Loucy (cell line): ENCODE measurements around the gene PHF11.

Source experiments
- H2AFZ ChIP-seq: fragments of 200-600 bp; sonication (generic); 2 replicates; pipeline ENCODE4 v1.6.0; 2016; ENCODE audit warnings: antibody characterized with exemption, mild to moderate bottlenecking, low read length, moderate library complexity
- H3F3A ChIP-seq: fragments of 200-600 bp; 2 replicates; pipeline ENCODE4 v1.6.0; 2016; ENCODE audit warnings: antibody characterized with exemption, low read depth, mild to moderate bottlenecking
- H3K27me3 ChIP-seq: fragments of 200-600 bp; sonication (generic); 2 replicates; pipeline ENCODE4 v1.6.1; 2014; ENCODE audit warnings: low read length, mild to moderate bottlenecking; ENCODE audit not compliant: insufficient read depth, poor library complexity, severe bottlenecking
- H3K36me3 ChIP-seq: fragments of 200-600 bp; sonication (generic); 2 replicates; pipeline ENCODE4 v1.6.1; 2016; ENCODE audit warnings: low read length; ENCODE audit not compliant: insufficient read depth
- H3K4me1 ChIP-seq: fragments of 200-600 bp; sonication (generic); 2 replicates; pipeline ENCODE4 v1.5.1; 2014; ENCODE audit warnings: low read length, mild to moderate bottlenecking; ENCODE audit not compliant: insufficient read depth, poor library complexity, severe bottlenecking
- H3K4me2 ChIP-seq: fragments of 200-600 bp; sonication (generic); 2 replicates; pipeline ENCODE4 v1.6.0; 2014; ENCODE audit warnings: antibody characterized with exemption, low read length, low read depth, mild to moderate bottlenecking; ENCODE audit not compliant: poor library complexity, severe bottlenecking
- H3K4me3 ChIP-seq: fragments of 200-600 bp; sonication (generic); 2 replicates; pipeline ENCODE4 v1.5.1; 2014; ENCODE audit warnings: low read length, mild to moderate bottlenecking, mixed read lengths; ENCODE audit not compliant: poor library complexity, severe bottlenecking
- H3K79me2 ChIP-seq: fragments of 200-600 bp; sonication (generic); 2 replicates; pipeline ENCODE4 v1.6.1; 2014; ENCODE audit warnings: low read length; ENCODE audit not compliant: insufficient read depth
- H3K9ac ChIP-seq: fragments of 200-600 bp; sonication (generic); 2 replicates; pipeline ENCODE4 v1.6.0; 2014; ENCODE audit warnings: mild to moderate bottlenecking, low read depth, low read length, moderate library complexity; ENCODE audit not compliant: poor library complexity, severe bottlenecking
- H3K9me2 ChIP-seq: fragments of 200-600 bp; sonication (generic); replicated peaks from 2 replicates; pipeline ENCODE4 v1.6.1; 2016; ENCODE audit warnings: low read depth, low read length, mixed read lengths
- H3K9me3 ChIP-seq: fragments of 200-600 bp; sonication (generic); 2 replicates; pipeline ENCODE4 v1.6.1; 2014; ENCODE audit warnings: mild to moderate bottlenecking, antibody characterized with exemption, low read length, low read depth; ENCODE audit not compliant: insufficient read depth
- H4K20me1 ChIP-seq: fragments of 200-600 bp; sonication (generic); 2 replicates; pipeline ENCODE4 v1.6.0; 2014; ENCODE audit warnings: antibody characterized with exemption, low read length, mild to moderate bottlenecking; ENCODE audit not compliant: insufficient read depth, poor library complexity, severe bottlenecking
- CTCF ChIP-seq: fragments of 200-600 bp; sonication (generic); conservative IDR thresholded peaks from 2 replicates; pipeline ENCODE4 v1.5.1; 2014; ENCODE audit warnings: mild to moderate bottlenecking, antibody characterized with exemption, low read length
- EZH2phosphoT487 ChIP-seq: fragments of 200-600 bp; IDR thresholded peaks from 2 replicates; pipeline ENCODE4 v1.6.1; 2018; ENCODE audit warnings: antibody characterized with exemption, mild to moderate bottlenecking, moderate library complexity, borderline replicate concordance

The PHF11 gene

GRCh38 chr13:49530457-49530856 lies 34.7 kb downstream of the PHF11 start:
- Histone ChIP-seq H3K4me3 (no peak overlapping the region), H2AFZ (no peak overlapping the region), H3K4me2 (no peak overlapping the region), H3K4me1 (no peaks in the 10 kb centered on the region), H3K27me3 (no peaks in the 10 kb centered on the region), H4K20me1 (no peaks in the 10 kb centered on the region), H3K9me2 (no peaks in the 10 kb centered on the region), H3K79me2 (no peaks in the 10 kb centered on the region), H3K9me3 (no peaks in the 10 kb centered on the region), H3F3A (no peaks in the 10 kb centered on the region), H3K36me3 (peaks cover 8% of the 10 kb centered on the region; the same call in 1 of the 2 replicates), H3K9ac (no peak overlapping the region)
- no peak for TF ChIP-seq EZH2phosphoT487
- no peak for TF ChIP-seq CTCF

- Histone ChIP-seq H3K4me1 (no peaks in the 10 kb centered on the region), H4K20me1 (no peaks in the 10 kb centered on the region), H3K9me2 (no peaks in the 10 kb centered on the region), H3K4me3 (no peak overlapping the region), H3K27me3 (no peaks in the 10 kb centered on the region), H3K36me3 (peaks cover 8% of the 10 kb centered on the region; the same call in 1 of the 2 replicates), H3K4me2 (no peak overlapping the region), H3K9me3 (no peaks in the 10 kb centered on the region), H2AFZ (no peak overlapping the region), H3F3A (no peaks in the 10 kb centered on the region), H3K79me2 (no peaks in the 10 kb centered on the region), H3K9ac (no peak overlapping the region)
- no peak for TF ChIP-seq EZH2phosphoT487
Measured at GRCh38 chr13:49532593-49532992, 36.8 kb downstream of the PHF11 start.

- Histone ChIP-seq H3K27me3 (no peaks in the 10 kb centered on the region), H3K4me2 (no peak overlapping the region), H3K36me3 (peaks cover 8% of the 10 kb centered on the region; the same call in 1 of the 2 replicates), H3K79me2 (no peaks in the 10 kb centered on the region), H4K20me1 (no peaks in the 10 kb centered on the region), H3K4me1 (no peaks in the 10 kb centered on the region), H2AFZ (no peak overlapping the region), H3F3A (no peaks in the 10 kb centered on the region), H3K9me2 (no peaks in the 10 kb centered on the region), H3K9ac (no peak overlapping the region), H3K4me3 (no peak overlapping the region), H3K9me3 (no peaks in the 10 kb centered on the region)
- no peak for TF ChIP-seq CTCF
- TF ChIP-seq EZH2phosphoT487 = no peak
Measured at GRCh38 chr13:49533011-49533410, 37.3 kb downstream of the PHF11 start.

GRCh38 chr13:49533591-49534269 lies 38.0 kb downstream of the PHF11 start:
- H4K20me1 ChIP-seq = no peaks in the 10 kb centered on the region
- H3K4me3 ChIP-seq = no peak overlapping the region
- no peak overlapping the region for H3K4me2 ChIP-seq
- no peaks in the 10 kb centered on the region for H3F3A ChIP-seq
- H3K9me2 ChIP-seq = no peaks in the 10 kb centered on the region
- H3K9ac ChIP-seq = no peak overlapping the region
- no peaks in the 10 kb centered on the region for H3K79me2 ChIP-seq
- no peak overlapping the region for H2AFZ ChIP-seq
- no peaks in the 10 kb centered on the region for H3K4me1 ChIP-seq
- no peaks in the 10 kb centered on the region for H3K9me3 ChIP-seq
- H3K36me3 ChIP-seq = peaks cover 8% of the 10 kb centered on the region; the same call in 1 of the 2 replicates
- TF ChIP-seq CTCF (no peak), EZH2phosphoT487 (no peak)
- no peaks in the 10 kb centered on the region for H3K27me3 ChIP-seq
